Stimulated activated CD4-positive, alpha-beta T cell treated with anti-CD3 and anti-CD28 coated beads, Interleukin-1b, Interleukin-23, amount 100 ng/mL, for 24 hours (primary cell): ENCODE data around the gene VASN.

Source experiments
- DNase-seq, 4 experiments: peaks; one replicate each; pipeline ENCODE4 v3.0.0-alpha.2; 2020; ENCODE audit warnings: low read depth in 4 of 4, low spot score in 1 of 4

VASN gene

GRCh38 chr16:4419402-4419959 lies 47.8 kb downstream of the VASN start:
- no peak for DNase-seq

GRCh38 chr16:4420505-4421105 lies 49.0 kb downstream of the VASN start:
- DNase-seq, result no peak

GRCh38 chr16:4425378-4426020 lies 53.9 kb downstream of the VASN start, which contains the start of gene DNAJA3:
DNAJA3 (plus strand) TSS chr16:4425868; CDS start chr16:4425882, 14 bp downstream.
- peak; percentile 80 to 88 (median 86) for DNase-seq

GRCh38 chr16:4426021-4426684 lies 54.5 kb downstream of the VASN start:
- peak in 2 of 4 experiments; percentile 27 to 30 for DNase-seq

GRCh38 chr16:4426722-4427372 lies 55.2 kb downstream of the VASN start:
- no peak for DNase-seq

- DNase-seq, result no peak
Measured at GRCh38 chr16:4428500-4428899, 56.9 kb downstream of the VASN start.

GRCh38 chr16:4431023-4431422 lies 59.4 kb downstream of the VASN start:
- DNase-seq, result no peak
